SK-N-SH (cell line): ENCODE measurements around the gene KIFAP3.

Experiments used
- CTCF ChIP-seq: fragments of 200-600 bp; sonication (generic); IDR thresholded peaks from 2 replicates; pipeline ENCODE4 v1.6.1; 2017; ENCODE audit warnings: antibody characterized with exemption, mild to moderate bottlenecking, moderate library complexity
- EZH2phosphoT487 ChIP-seq: fragments of 200-600 bp; sonication (generic); IDR thresholded peaks from 2 replicates; pipeline ENCODE4 v1.6.1; 2017; ENCODE audit warnings: low read depth, mixed run types, mild to moderate bottlenecking, antibody characterized with exemption, moderate library complexity, borderline replicate concordance
- NRF1 ChIP-seq: IDR thresholded peaks from 2 replicates; pipeline ENCODE4 v1.6.1; 2012; ENCODE audit warnings: low read depth, mild to moderate bottlenecking, low read length
- RCOR1 ChIP-seq: fragments of 150-350 bp; IDR thresholded peaks from 2 replicates; pipeline ENCODE4 v1.6.1; 2017; ENCODE audit warnings: antibody characterized with exemption, low read length

DNA sequence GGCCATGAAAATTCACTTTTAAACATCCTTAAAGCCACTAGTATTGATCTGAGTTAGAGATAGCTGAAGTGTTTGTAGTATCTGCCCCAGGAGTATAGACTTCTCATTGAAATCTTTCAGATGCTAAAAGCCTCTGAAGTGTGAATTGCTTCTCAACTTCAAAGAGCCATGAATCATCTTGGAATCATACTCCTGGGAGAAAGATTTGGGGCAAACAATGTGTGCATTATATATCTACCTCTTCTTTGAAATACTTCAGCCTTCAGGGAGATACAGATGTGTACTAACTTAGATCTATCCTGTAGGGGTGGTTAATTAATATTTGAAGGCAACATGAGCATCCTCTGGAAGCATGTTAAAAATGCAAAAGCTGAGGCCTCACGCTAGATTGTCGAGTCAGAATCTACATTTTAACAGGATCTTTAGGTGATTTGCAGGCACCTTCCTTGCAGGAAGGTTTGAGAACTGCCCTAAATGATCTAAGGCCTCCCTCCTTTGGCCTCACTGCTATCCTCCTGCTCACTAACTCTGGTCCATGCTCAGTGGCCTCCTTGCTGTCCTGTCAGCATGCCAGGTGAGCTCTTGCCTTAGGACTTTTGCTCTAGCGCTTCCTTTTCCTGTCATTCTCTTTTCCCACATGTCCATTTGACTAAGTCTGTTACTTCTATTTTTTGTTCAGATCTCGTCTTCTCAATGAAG lies 174.8 kb downstream of the KIFAP3 start:
- TF ChIP-seq CTCF (no peak), NRF1 (no peak), EZH2phosphoT487 (no peak), RCOR1 (no peak)
